GM18508 (cell line): ENCODE data around the gene TNC.

Experiments used
- ATAC-seq: cut with Tn5 transposase; IDR thresholded peaks from one replicate; pipeline ENCODE4 v1.9.1; 2021; ENCODE audit warnings: moderate number of reproducible peaks; ENCODE audit not compliant: insufficient read depth, unreplicated experiment

The TNC gene

GRCh38 chr9:114988962-114989599 is 128.9 kb downstream of the TNC start:
- ATAC-seq = no peak

DNA sequence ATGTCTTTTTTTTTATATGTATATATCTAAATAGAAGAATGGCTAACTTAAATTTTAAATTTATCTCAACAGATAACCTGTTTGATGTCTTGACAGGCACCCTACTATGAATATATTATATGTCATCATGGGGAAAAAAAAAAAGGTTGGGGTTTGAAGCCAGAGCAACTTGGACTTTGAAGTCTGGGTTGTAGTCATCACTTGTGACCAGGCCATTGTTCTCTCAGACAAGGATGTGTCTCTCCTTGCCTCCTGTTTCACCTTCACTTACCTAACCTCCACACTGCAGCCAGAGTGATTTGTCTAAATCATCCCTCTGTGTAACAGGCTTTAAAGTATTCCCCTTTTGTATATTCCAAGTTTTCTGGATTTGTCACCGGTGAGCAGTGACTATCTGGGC is 130.8 kb downstream of the TNC start:
- no peak for ATAC-seq

DNA sequence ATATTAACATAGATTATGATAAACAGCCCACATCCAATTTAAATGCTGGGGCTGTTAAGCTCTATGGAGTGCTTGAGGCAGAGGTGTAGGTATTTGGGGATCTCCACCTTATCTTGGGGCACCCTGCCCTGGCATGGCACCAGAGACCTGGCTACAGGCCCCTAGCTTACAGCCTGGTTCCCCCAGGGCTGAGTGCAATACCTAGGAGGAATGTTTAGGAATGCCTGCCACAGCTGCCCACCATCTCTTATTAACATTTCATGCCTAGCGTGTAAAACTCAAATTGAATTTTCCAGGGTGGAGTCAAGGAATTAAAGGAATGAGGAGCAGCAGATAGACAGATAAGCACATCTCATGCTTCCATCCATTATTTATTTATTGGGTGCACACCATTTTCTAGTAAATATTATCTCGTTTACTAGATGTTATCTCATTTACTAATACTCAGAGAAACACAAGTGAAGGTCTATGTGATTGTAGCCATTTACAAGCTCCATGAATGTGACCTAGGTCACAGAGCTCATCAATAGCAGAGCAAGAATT is 131.9 kb downstream of the TNC start:
- no peak for ATAC-seq

DNA sequence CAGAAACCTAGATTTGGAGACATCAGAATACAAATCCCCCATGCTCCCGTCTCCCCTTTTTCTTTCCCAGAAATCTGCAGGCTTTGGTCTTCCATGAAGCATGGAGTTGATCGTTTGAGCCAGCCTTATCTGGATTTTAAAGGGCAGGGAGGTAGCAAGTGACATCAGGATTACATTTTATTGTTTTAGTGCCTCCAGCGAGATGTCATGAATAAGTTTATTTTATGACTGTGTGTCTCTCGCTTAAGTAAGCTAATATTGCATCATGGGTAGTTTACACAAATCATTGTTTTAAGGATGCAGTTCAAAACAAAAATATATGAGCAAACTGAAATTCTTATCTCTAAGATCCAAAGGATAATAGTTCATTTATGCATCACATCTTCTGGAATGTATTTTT is 136.9 kb downstream of the TNC start:
- no peak for ATAC-seq

DNA sequence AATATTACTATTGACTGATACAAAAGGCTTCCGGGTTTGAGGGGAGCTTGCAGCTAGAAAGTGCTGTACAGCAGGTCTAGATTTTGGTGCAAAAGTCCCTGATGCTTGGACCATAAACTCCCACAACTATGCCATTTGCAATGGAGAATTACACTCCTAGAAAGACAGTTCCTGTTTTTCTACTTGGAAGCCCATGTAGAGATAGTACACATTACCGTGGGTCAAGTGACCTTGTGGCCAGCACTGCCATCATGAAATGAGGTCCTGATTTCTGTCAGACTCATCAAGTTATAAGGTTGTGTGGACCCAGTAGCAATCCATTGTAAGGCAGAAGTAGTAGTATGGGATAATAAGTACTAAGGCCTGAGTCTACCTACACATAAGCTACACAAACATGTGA is 144.7 kb downstream of the TNC start:
- no peak for ATAC-seq

DNA sequence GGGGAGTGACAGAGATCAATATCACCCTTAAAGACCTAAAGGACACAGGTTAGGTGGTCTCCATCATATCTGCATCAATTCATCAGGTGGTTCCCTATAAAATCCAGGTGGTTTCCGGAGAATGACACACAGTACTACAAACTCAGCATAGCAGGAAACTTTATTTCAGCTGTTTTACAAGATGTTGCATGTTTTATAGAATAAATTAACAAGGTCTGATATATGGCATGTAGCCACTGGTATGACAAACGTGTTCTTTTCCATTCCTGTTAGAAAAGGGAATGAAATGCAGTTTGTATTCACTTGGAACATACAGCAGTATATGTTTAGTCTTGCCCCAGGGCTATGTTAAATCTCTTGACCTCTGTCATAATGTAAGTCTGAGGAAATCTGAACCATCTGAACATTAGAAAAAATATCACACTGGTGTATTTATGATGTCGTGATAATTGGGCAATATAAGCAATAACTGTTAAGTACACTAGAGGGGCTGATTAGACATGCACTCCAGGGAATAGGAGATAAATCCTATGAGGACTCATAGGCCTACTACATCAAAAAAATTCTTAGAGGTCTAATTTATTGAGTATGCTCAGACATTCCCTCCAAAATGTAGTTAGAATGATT is 145.3 kb downstream of the TNC start:
- ATAC-seq = no peak
